Natural killer cell (primary cell): ENCODE measurements around the gene HGF. TPM values are rescaled to one million over a fixed set of nuclear protein-coding genes. Genes with fewer than 3 reads are reported as not detected.

Experiments
- ATAC-seq, 3 donors: fragments of 150-1000 bp in 2 of 3; fragments of 200-7000 bp in 1 of 3; cut with Tn5 transposase; 1 replicate in 1 of 3; 2 replicates in 2 of 3; pipeline ENCODE4 v1.10.0; 2021; ENCODE audit warnings: mild to moderate bottlenecking in 2 of 3, moderate library complexity in 2 of 3
- DNase-seq, 2 donors: peaks; one replicate each; pipeline versions ENCODE4 v3.0.0 to v3.0.0-alpha.2; 2013 to 2021; ENCODE audit warnings: mixed read lengths in 1 of 2
- H3K27ac ChIP-seq: one replicate; pipeline ENCODE4 v1.5.1; 2013; ENCODE audit warnings: mild to moderate bottlenecking, low read length
- H3K27me3 ChIP-seq: one replicate; pipeline ENCODE4 v1.6.1; 2013; ENCODE audit warnings: low read length; ENCODE audit not compliant: control insufficient read depth, insufficient read depth
- H3K36me3 ChIP-seq: one replicate; pipeline ENCODE4 v1.6.1; 2013; ENCODE audit warnings: low read length; ENCODE audit not compliant: control insufficient read depth, insufficient read depth
- H3K4me1 ChIP-seq: one replicate; pipeline ENCODE4 v1.6.1; 2013; ENCODE audit warnings: low read length; ENCODE audit not compliant: control insufficient read depth, insufficient read depth
- H3K4me3 ChIP-seq: one replicate; pipeline ENCODE4 v1.5.1; 2013; ENCODE audit warnings: low read length
- H3K9me3 ChIP-seq: one replicate; pipeline ENCODE4 v1.6.1; 2013; ENCODE audit warnings: low read length; ENCODE audit not compliant: control insufficient read depth, insufficient read depth
- H3K27ac Mint-ChIP-seq, 2 donors: one replicate each; pipeline ENCODE4 v1.8.0; 2022; ENCODE audit warnings: mild to moderate bottlenecking in 2 of 2, mixed read lengths in 2 of 2, moderate library complexity in 1 of 2
- H3K27me3 Mint-ChIP-seq, 2 donors: one replicate each; pipeline ENCODE4 v1.8.0; 2022; ENCODE audit warnings: low read depth in 2 of 2, mixed read lengths in 2 of 2
- H3K36me3 Mint-ChIP-seq: one replicate; pipeline ENCODE4 v1.8.0; 2022; ENCODE audit warnings: mixed read lengths
- H3K4me1 Mint-ChIP-seq, 2 donors: one replicate each; pipeline ENCODE4 v1.8.0; 2022; ENCODE audit warnings: mixed read lengths in 2 of 2
- H3K4me3 Mint-ChIP-seq: one replicate; pipeline ENCODE4 v1.8.0; 2022; ENCODE audit warnings: mild to moderate bottlenecking, moderate library complexity, mixed read lengths
- H3K9me3 Mint-ChIP-seq, 2 donors: one replicate each; pipeline ENCODE4 v1.8.0; 2022; ENCODE audit warnings: mixed read lengths in 2 of 2
- WGBS: methylation state at CpG from one replicate; pipeline ENCODE4 v1.1.7; 2013; ENCODE audit warnings: missing lambda C conversion rate; ENCODE audit not compliant: insufficient coverage; 5-methylcytosine and 5-hydroxymethylcytosine counted together
- intact Hi-C: fragments of 100-400 bp; cut with micrococcal nuclease; formaldehyde crosslinking; loops from one replicate; pipeline ENCODE4 v1.14.2; 2022
- total RNA-seq, 4 donors: library from RNA; stranded (reverse); fragments of 120-200 nt in 1 of 4; gene quantifications; one replicate each; pipeline versions ENCODE4 v1.2.3 to v1.2.4, GENCODE V29; 2013 to 2022
- TF ChIP-seq, protein P1 (sequence below): fragments of 200-600 bp; IDR thresholded peaks from one replicate; pipeline ENCODE4 v1.8.0; 2022; ENCODE audit warnings: antibody characterized with exemption

HGF gene
- total RNA-seq, 3 donors from 2014 or later (not counting 1 experiment from before 2014, with no cell fraction given), result 0.43 to 7.4 (median 0.94) TPM

DNA sequence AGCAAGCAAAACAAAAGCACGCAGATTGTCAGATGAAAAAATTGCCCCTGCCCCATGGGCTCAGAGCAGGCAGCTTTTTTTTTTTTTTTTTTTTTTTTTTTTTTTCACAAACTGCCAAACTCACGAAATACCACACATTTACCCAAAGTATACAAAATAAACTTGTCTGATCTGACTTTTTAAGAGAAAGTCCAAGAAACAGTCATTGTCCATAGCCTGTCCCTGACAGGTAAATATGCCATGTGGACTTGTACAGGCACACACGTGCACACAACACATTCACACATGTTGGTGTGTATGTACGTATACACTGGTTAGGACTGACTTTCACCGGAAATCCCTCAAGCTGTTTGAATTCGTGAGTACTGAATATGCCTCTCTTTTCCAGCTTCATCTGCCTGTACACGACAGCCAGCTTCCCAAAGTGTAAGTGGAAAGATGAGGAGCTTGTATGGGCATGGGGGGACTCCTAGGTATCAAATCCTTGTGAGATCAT lies 929 bp upstream of the HGF start:
- TF ChIP-seq, protein P1, sequence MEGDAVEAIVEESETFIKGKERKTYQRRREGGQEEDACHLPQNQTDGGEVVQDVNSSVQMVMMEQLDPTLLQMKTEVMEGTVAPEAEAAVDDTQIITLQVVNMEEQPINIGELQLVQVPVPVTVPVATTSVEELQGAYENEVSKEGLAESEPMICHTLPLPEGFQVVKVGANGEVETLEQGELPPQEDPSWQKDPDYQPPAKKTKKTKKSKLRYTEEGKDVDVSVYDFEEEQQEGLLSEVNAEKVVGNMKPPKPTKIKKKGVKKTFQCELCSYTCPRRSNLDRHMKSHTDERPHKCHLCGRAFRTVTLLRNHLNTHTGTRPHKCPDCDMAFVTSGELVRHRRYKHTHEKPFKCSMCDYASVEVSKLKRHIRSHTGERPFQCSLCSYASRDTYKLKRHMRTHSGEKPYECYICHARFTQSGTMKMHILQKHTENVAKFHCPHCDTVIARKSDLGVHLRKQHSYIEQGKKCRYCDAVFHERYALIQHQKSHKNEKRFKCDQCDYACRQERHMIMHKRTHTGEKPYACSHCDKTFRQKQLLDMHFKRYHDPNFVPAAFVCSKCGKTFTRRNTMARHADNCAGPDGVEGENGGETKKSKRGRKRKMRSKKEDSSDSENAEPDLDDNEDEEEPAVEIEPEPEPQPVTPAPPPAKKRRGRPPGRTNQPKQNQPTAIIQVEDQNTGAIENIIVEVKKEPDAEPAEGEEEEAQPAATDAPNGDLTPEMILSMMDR, result no peak
- DNase-seq, result no peak
- no peak for ATAC-seq
- no peaks in the 10 kb centered on the region for H3K9me3 ChIP-seq
- Mint-ChIP-seq H3K4me3 (no peak overlapping the region), H3K36me3 (no peaks in the 10 kb centered on the region), H3K27me3 (no peaks in the 10 kb centered on the region), H3K4me1 (no peaks in the 10 kb centered on the region), H3K27ac (no peak overlapping the region), H3K9me3 (peaks cover 8% of the 10 kb centered on the region in 2 donors)
- H3K4me3 ChIP-seq, result no peak overlapping the region
- H3K27ac ChIP-seq, result no peak overlapping the region
- H3K27me3 ChIP-seq, result no peaks in the 10 kb centered on the region
- H3K4me1 ChIP-seq, result no peaks in the 10 kb centered on the region
- H3K36me3 ChIP-seq, result no peaks in the 10 kb centered on the region
- intact Hi-C loops, result no loop called here
- WGBS, result 71% methylated on average over 6 of the region's 7 CpGs

DNA sequence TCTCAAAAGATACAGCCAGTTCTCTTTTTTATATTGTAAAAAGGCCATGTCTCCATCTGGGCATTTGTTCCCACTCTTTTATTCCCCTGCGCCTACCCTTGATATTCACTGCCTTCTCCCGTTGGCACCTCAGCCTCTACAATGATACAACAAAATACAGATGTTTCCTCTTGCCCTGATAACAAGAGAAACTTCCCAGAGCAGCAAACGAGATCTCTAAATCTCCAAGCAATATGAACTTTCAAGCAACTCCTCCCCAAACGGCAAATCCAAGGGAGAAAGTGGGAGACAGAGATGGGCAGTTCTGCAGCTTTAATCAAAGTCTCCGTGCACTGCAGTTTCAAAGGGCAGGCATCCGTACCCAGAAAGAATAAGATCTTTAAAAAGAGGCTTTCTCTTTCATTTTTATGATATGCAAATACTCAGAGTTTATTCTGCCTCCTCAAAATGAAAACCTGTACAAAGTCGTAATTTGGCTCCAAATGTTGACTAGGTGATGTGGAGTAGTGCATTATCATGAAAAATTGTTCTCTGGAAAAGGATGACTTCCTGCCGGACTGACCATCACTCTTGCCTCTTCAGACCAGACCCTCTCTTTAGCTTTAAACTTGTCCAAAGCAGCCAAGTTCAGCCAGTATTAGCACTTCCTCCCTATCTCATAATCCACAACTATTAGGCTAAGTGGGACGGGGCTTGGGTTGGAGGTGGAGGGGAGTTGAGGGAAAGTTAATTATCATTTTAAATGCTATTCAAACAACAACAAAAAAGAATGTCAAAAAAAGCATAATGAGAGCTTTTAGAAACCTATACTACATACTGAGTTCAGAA lies 682 bp downstream of the HGF start:
- H3K27ac Mint-ChIP-seq, result no peak overlapping the region
- DNase-seq, result no peak
- ATAC-seq, result no peak

GRCh38 chr7:81767926-81768325 lies 1.9 kb downstream of the HGF start:
- TF ChIP-seq, protein P1, result no peak
- no peaks in the 10 kb centered on the region for H3K27me3 ChIP-seq
- no peaks in the 10 kb centered on the region for H3K4me1 Mint-ChIP-seq
- H3K4me3 Mint-ChIP-seq, result no peak overlapping the region
- intact Hi-C loops, result loop anchor here (10.0 kb wide), 1 partner anchor 57 kb away; no protein-coding TSS in a partner anchor
- H3K4me3 ChIP-seq, result no peak overlapping the region
- peaks cover 8 to 9% of the 10 kb centered on the region in 2 donors for H3K9me3 Mint-ChIP-seq
- no peak for DNase-seq
- no peaks in the 10 kb centered on the region for H3K36me3 Mint-ChIP-seq
- no peaks in the 10 kb centered on the region for H3K27me3 Mint-ChIP-seq
- ATAC-seq, result no peak
- 98% methylated on average over 5 of the region's 5 CpGs for WGBS
- H3K27ac Mint-ChIP-seq, result no peak overlapping the region
- no peaks in the 10 kb centered on the region for H3K36me3 ChIP-seq
- H3K9me3 ChIP-seq, result no peaks in the 10 kb centered on the region
- H3K27ac ChIP-seq, result no peak overlapping the region
- H3K4me1 ChIP-seq, result no peaks in the 10 kb centered on the region

More for the DNA sequence above, 682 bp downstream of the HGF start:
- intact Hi-C loops, result loop anchor here (10.0 kb wide), 1 partner anchor 56 kb away; no protein-coding TSS in a partner anchor
- H3K4me3 Mint-ChIP-seq, result no peak overlapping the region
- H3K27me3 ChIP-seq, result no peaks in the 10 kb centered on the region
- H3K9me3 ChIP-seq, result no peaks in the 10 kb centered on the region
- H3K36me3 Mint-ChIP-seq, result no peaks in the 10 kb centered on the region
- 16% methylated on average over 6 of the region's 9 CpGs for WGBS
- peaks cover 4 to 8% of the 10 kb centered on the region in 2 donors for H3K9me3 Mint-ChIP-seq
- no peak overlapping the region for H3K4me3 ChIP-seq
- TF ChIP-seq, protein P1, result no peak
- H3K27me3 Mint-ChIP-seq, result no peaks in the 10 kb centered on the region
- H3K4me1 Mint-ChIP-seq, result no peaks in the 10 kb centered on the region
- no peaks in the 10 kb centered on the region for H3K36me3 ChIP-seq
- no peaks in the 10 kb centered on the region for H3K4me1 ChIP-seq
- H3K27ac ChIP-seq, result no peak overlapping the region
